Measurements from ENCODE around the gene SYNPO.
A peak's percentile ranks its signal among the peaks of the same experiment; 100 is the strongest.

The SYNPO gene

GRCh38 chr5:150625164-150625535 is 15.3 kb upstream of the SYNPO start:
- no peak for DNase-seq (ENCODE audit: low read depth)

- DNase-seq (ENCODE audit: low read depth): no peak
Observed at GRCh38 chr5:150625831-150626746, 14.4 kb upstream of the SYNPO start.

GRCh38 chr5:150626853-150627276 is 13.6 kb upstream of the SYNPO start:
- peak; percentile 46 for DNase-seq (ENCODE audit: low read depth)

GRCh38 chr5:150627731-150628545 is 12.5 kb upstream of the SYNPO start:
- DNase-seq (ENCODE audit: low read depth): peak; percentile 67

GRCh38 chr5:150628936-150629485 is 11.4 kb upstream of the SYNPO start:
- no peak for DNase-seq (ENCODE audit: low read depth)

GRCh38 chr5:150630016-150630415 is 10.4 kb upstream of the SYNPO start:
- no peak for DNase-seq (ENCODE audit: low read depth)

- no peak for DNase-seq (ENCODE audit: low read depth)
Observed at GRCh38 chr5:150630461-150631325, 9.8 kb upstream of the SYNPO start.

- DNase-seq (ENCODE audit: low read depth): no peak
Observed at GRCh38 chr5:150631326-150631701, 9.1 kb upstream of the SYNPO start.

- DNase-seq (ENCODE audit: low read depth): peak; percentile 65
Observed at GRCh38 chr5:150632305-150633160, 7.9 kb upstream of the SYNPO start.

GRCh38 chr5:150633429-150633828 is 7.0 kb upstream of the SYNPO start:
- no peak for DNase-seq (ENCODE audit: low read depth)

GRCh38 chr5:150636391-150637244 is 3.8 kb upstream of the SYNPO start:
- DNase-seq (ENCODE audit: low read depth): peak; percentile 79

- peak; percentile 92 for DNase-seq (ENCODE audit: low read depth)
Observed at GRCh38 chr5:150637245-150638052, 3.0 kb upstream of the SYNPO start.

- DNase-seq (ENCODE audit: low read depth): no peak
Observed at GRCh38 chr5:150638053-150638444, 2.4 kb upstream of the SYNPO start.

GRCh38 chr5:150638488-150639376 is 1.7 kb upstream of the SYNPO start:
- DNase-seq (ENCODE audit: low read depth): no peak

GRCh38 chr5:150639377-150639692 is 1.1 kb upstream of the SYNPO start:
- peak; percentile 78 for DNase-seq (ENCODE audit: low read depth)

- DNase-seq (ENCODE audit: low read depth): no peak
Observed at GRCh38 chr5:150639751-150640150, 709 bp upstream of the SYNPO start.

- DNase-seq (ENCODE audit: low read depth): peak; percentile 72
Observed at GRCh38 chr5:150641006-150641570, 628 bp downstream of the SYNPO start.
